Measurements from ENCODE around the gene SPATA22.
"Not testable (repeated sequence)": the region's sequence is repeated elsewhere in the genome, so short reads cannot be mapped to it uniquely, and the experiment has no call there.

Gene SPATA22

GRCh38 chr17:3474212-3474611, 2.6 kb upstream of the SPATA22 start:
- DNase-seq (ENCODE audit: low read depth, low spot score) = no peak

GRCh38 chr17:3472137-3472536, 518 bp upstream of the SPATA22 start:
- no peak for DNase-seq (ENCODE audit: low read depth, low spot score)

- DNase-seq (ENCODE audit: low read depth, low spot score) = no peak
Measured at GRCh38 chr17:3469529-3469928, 2.1 kb downstream of the SPATA22 start.

- DNase-seq (ENCODE audit: low read depth, low spot score) = not testable (repeated sequence)
Measured at GRCh38 chr17:3466355-3466754, 5.3 kb downstream of the SPATA22 start.

- no peak for DNase-seq (ENCODE audit: low read depth, low spot score)
Measured at GRCh38 chr17:3448059-3448665, 23.5 kb downstream of the SPATA22 start.

GRCh38 chr17:3447625-3448024, 24.0 kb downstream of the SPATA22 start:
- peak; percentile 38 for DNase-seq (ENCODE audit: low read depth, low spot score)

- no peak for DNase-seq (ENCODE audit: low read depth, low spot score)
Measured at GRCh38 chr17:3440451-3440850, 31.2 kb downstream of the SPATA22 start.

GRCh38 chr17:3438368-3438767, 33.3 kb downstream of the SPATA22 start:
- DNase-seq (ENCODE audit: low read depth, low spot score) = no peak

- DNase-seq (ENCODE audit: low read depth, low spot score) = no peak
Measured at GRCh38 chr17:3433741-3434140, 37.9 kb downstream of the SPATA22 start, which contains the start of gene OR1E2. TSS of gene OR1E2 (minus strand) at chr17:3433841. CDS start at chr17:3433841, 0 bp downstream.

GRCh38 chr17:3433215-3433614, 38.4 kb downstream of the SPATA22 start:
- peak; percentile 2 for DNase-seq (ENCODE audit: low read depth, low spot score)

- DNase-seq (ENCODE audit: low read depth, low spot score) = no peak
Measured at GRCh38 chr17:3418222-3418621, 53.4 kb downstream of the SPATA22 start.

- DNase-seq (ENCODE audit: low read depth, low spot score) = no peak
Measured at GRCh38 chr17:3415610-3416009, 56.0 kb downstream of the SPATA22 start.

GRCh38 chr17:3412216-3412615, 59.4 kb downstream of the SPATA22 start:
- DNase-seq (ENCODE audit: low read depth, low spot score) = not testable (repeated sequence)

GRCh38 chr17:3411070-3411469, 60.5 kb downstream of the SPATA22 start, which contains the start of gene OR3A3:
TSS of gene OR3A3 (plus strand) at chr17:3411370.
- DNase-seq (ENCODE audit: low read depth, low spot score) = no peak

- DNase-seq (ENCODE audit: low read depth, low spot score) = not testable (repeated sequence)
Measured at GRCh38 chr17:3403856-3404255, 67.8 kb downstream of the SPATA22 start.

GRCh38 chr17:3401786-3402185, 69.8 kb downstream of the SPATA22 start:
- no peak for DNase-seq (ENCODE audit: low read depth, low spot score)

- DNase-seq (ENCODE audit: low read depth, low spot score) = no peak
Measured at GRCh38 chr17:3400055-3400454, 71.6 kb downstream of the SPATA22 start.

- DNase-seq (ENCODE audit: low read depth, low spot score) = no peak
Measured at GRCh38 chr17:3398310-3398709, 73.3 kb downstream of the SPATA22 start, which contains the start of gene OR1E1. TSS of gene OR1E1 (minus strand) at chr17:3398410. CDS start at chr17:3398410, 0 bp downstream.

- not testable (repeated sequence) for DNase-seq (ENCODE audit: low read depth, low spot score)
Measured at GRCh38 chr17:3397801-3398200, 73.8 kb downstream of the SPATA22 start.
